Esophagus muscularis mucosa (tissue), 4 donors: Measurements from ENCODE around the gene FUT3. TPM values are rescaled to one million over a fixed set of nuclear protein-coding genes. Genes with fewer than 3 reads are reported as not detected.

Experiments used
- DNase-seq: peaks from one replicate; pipeline ENCODE4 v3.0.0-alpha.2; 2017; ENCODE audit errors: extremely low spot score
- H3K27ac ChIP-seq, 4 donors: fragments of 200-600 bp; sonication (generic); replicated peaks in 1 of 4; 1 replicate in 3 of 4; 2 replicates in 1 of 4; pipeline ENCODE4 v1.5.1; 2016 to 2019; ENCODE audit warnings: mild to moderate bottlenecking in 1 of 4
- H3K27me3 ChIP-seq, 4 donors: fragments of 200-600 bp; sonication (generic); one replicate each; pipeline versions ENCODE4 v1.5.1 to v1.6.0; 2016 to 2019
- H3K36me3 ChIP-seq, 4 donors: fragments of 200-600 bp; sonication (generic); one replicate each; pipeline ENCODE4 v1.5.1; 2016 to 2019
- H3K4me1 ChIP-seq, 4 donors: fragments of 200-600 bp; sonication (generic); one replicate each; pipeline ENCODE4 v1.5.1; 2016 to 2019
- H3K4me3 ChIP-seq, 4 donors: fragments of 200-600 bp; sonication (generic); 1 replicate in 2 of 4; 2 replicates in 2 of 4; pipeline ENCODE4 v1.5.1; 2016 to 2019; ENCODE audit warnings: mild to moderate bottlenecking in 4 of 4, moderate library complexity in 1 of 4
- H3K9me3 ChIP-seq, 4 donors: fragments of 200-600 bp; sonication (generic); 1 replicate in 3 of 4; 2 replicates in 1 of 4; pipeline ENCODE4 v1.5.1; 2016 to 2019
- CTCF ChIP-seq, 3 experiments: fragments of 200-600 bp in 2 of 3; fragments of 450-650 bp in 1 of 3; sonication (generic) in 2 of 3; IDR thresholded peaks; one replicate each; pipeline ENCODE4 v1.5.1; 2017 to 2019; ENCODE audit warnings: antibody characterized with exemption in 3 of 3, mild to moderate bottlenecking in 2 of 3, moderate library complexity in 1 of 3
- EP300 ChIP-seq: sonication (generic); formaldehyde crosslinking; IDR thresholded peaks from one replicate; pipeline ENCODE4 v1.6.1; 2017; ENCODE audit warnings: antibody characterized with exemption
- WGBS: methylation state at CpG from one replicate; pipeline ENCODE4 v1.1.5; 2018; 5-methylcytosine and 5-hydroxymethylcytosine counted together
- intact Hi-C: fragments of 100-400 bp; cut with DNase I; formaldehyde crosslinking; loops from one replicate; pipeline ENCODE4 v1.15.1; 2023
- total RNA-seq, 4 donors: library from RNA; depleted of rRNA; stranded (reverse); fragments of >200 nt; gene quantifications; one replicate each; pipeline versions ENCODE4 v1.1.0 to v1.2.1, GENCODE V29; 2016

The FUT3 gene
- total RNA-seq, 4 donors from 2014 or later, result 0.57 TPM; not detected in 3

- no peaks in the 10 kb centered on the region for H3K9me3 ChIP-seq
- no peak for DNase-seq
- WGBS, result 81% methylated on average over 3 of the region's 3 CpGs
- intact Hi-C loops, result no loop called here
- H3K27me3 ChIP-seq, result no peaks in the 10 kb centered on the region
- H3K27ac ChIP-seq, result no peak overlapping the region
- no peak for TF ChIP-seq EP300
- TF ChIP-seq CTCF (IDR thresholded peaks at IDR 0.05), result no peak
- H3K4me1 ChIP-seq, result peaks cover 7 to 12% (median 9%) of the 10 kb centered on the region in 4 donors
- no peak overlapping the region for H3K4me3 ChIP-seq
- peaks cover 18 to 20% (median 19%) of the 10 kb centered on the region in 4 donors for H3K36me3 ChIP-seq
These were observed 58.1 kb downstream of the FUT3 start for GRCh38 chr19:5793188-5793587.

Other genes starting within 250 kb of the FUT3 start
- 10 to 100 TPM; 31.1 to 57.8 (median 42.7) TPM for gene SAFB2, start 228.7 kb downstream of the FUT3 start, total RNA-seq
- gene SAFB, start 228.4 kb downstream of the FUT3 start, total RNA-seq, result 10 to 100 TPM; 48.4 to 96.2 (median 75.7) TPM
- gene MICOS13, start 170.9 kb downstream of the FUT3 start, total RNA-seq, result 10 to 100 TPM; 46.4 to 70.0 (median 59.3) TPM
- gene HSD11B1L, start 170.4 kb downstream of the FUT3 start, total RNA-seq, result 10 to 100 TPM; 15.0 to 21.8 (median 17.8) TPM
- gene RPL36, start 161.2 kb downstream of the FUT3 start, total RNA-seq, result 100 to 1,000 TPM; 461 to 719 (median 614) TPM
- 10 to 100 TPM; 49.0 to 70.4 (median 54.3) TPM for gene LONP1, start 131.3 kb downstream of the FUT3 start, total RNA-seq
- gene CATSPERD, start 130.8 kb downstream of the FUT3 start, total RNA-seq, result under 1 TPM in 1 of 4 donors, not detected in 3; 0.19 TPM
- gene PRR22, start 66.7 kb downstream of the FUT3 start, total RNA-seq, result 1 to 10 TPM in 2 of 4 donors, under 1 TPM in 2; 0.19 to 1.2 (median 1.0) TPM
- gene DUS3L, start 60.3 kb downstream of the FUT3 start, total RNA-seq, result 10 to 100 TPM; 20.3 to 34.1 (median 27.3) TPM
- 10 to 100 TPM; 12.9 to 53.0 (median 29.5) TPM for gene NRTN, start 46.4 kb downstream of the FUT3 start, total RNA-seq
- under 1 TPM in 1 of 4 donors, not detected in 3; 0.17 TPM for gene FUT6, start 11.7 kb downstream of the FUT3 start, total RNA-seq
- not detected for gene FUT5, start 19.1 kb upstream of the FUT3 start, total RNA-seq
- gene NDUFA11, start 52.3 kb upstream of the FUT3 start, total RNA-seq, result 100 to 1,000 TPM; 292 to 378 (median 314) TPM
- gene VMAC, start 53.4 kb upstream of the FUT3 start, total RNA-seq, result 10 to 100 TPM in 1 of 4 donors, 1 to 10 TPM in 3; 5.0 to 12.5 (median 7.6) TPM
- 10 to 100 TPM in 3 of 4 donors, 1 to 10 TPM in 1; 5.5 to 16.1 (median 15.2) TPM for gene CAPS, start 62.8 kb upstream of the FUT3 start, total RNA-seq
- 100 to 1,000 TPM in 2 of 4 donors, 10 to 100 TPM in 2; 92.2 to 127 (median 102) TPM for gene RANBP3, start 126.7 kb upstream of the FUT3 start, total RNA-seq